H1 (cell line): ENCODE measurements around the gene PRELID2. TPM values are rescaled to one million over a fixed set of nuclear protein-coding genes. Genes with fewer than 3 reads are reported as not detected.

ENCODE experiments used
- CEBPB ChIP-seq: IDR thresholded peaks from 2 replicates; pipeline ENCODE4 v1.6.1; 2012; ENCODE audit warnings: low read depth, low read length
- CHD2 ChIP-seq: IDR thresholded peaks from 2 replicates; pipeline ENCODE4 v1.6.1; 2012; ENCODE audit warnings: low read length, improper control_type of control experiment
- CTCF ChIP-seq, 3 experiments: IDR thresholded peaks; 1 replicate in 2 of 3; 2 replicates in 1 of 3; pipeline versions ENCODE4 v1.5.1 to v1.6.1; 2011; ENCODE audit warnings: low read length in 3 of 3, mild to moderate bottlenecking in 3 of 3, inconsistent platforms in 2 of 3, low read depth in 1 of 3, moderate library complexity in 1 of 3; ENCODE audit not compliant: insufficient read depth in 1 of 3; ENCODE audit errors: control extremely low read depth in 1 of 3
- JUND ChIP-seq: IDR thresholded peaks from 2 replicates; pipeline ENCODE4 v1.6.1; 2011; ENCODE audit warnings: mild to moderate bottlenecking, improper control_type of control experiment, low read length
- RAD21 ChIP-seq, 2 experiments: IDR thresholded peaks in 1 of 2; conservative IDR thresholded peaks in 1 of 2; 2 replicates each; pipeline ENCODE4 v1.6.1; 2011; ENCODE audit warnings: low read depth in 2 of 2, low read length in 2 of 2, improper control_type of control experiment in 1 of 2, inconsistent platforms in 1 of 2, mild to moderate bottlenecking in 1 of 2, moderate library complexity in 1 of 2
- polyA plus RNA-seq, 7 experiments: library from polyadenylated mRNA; depleted of rRNA in 3 of 7; stranded (reverse) in 5 of 7; unstranded in 2 of 7; fragments of >200 nt in 5 of 7; fragments of 200-250 nt in 2 of 7; gene quantifications; 1 replicate in 5 of 7; 2 replicates in 1 of 7; 4 replicates in 1 of 7; pipeline versions ENCODE4 v1.2.1 to v1.2.3, GENCODE V29; 2011 to 2013; ENCODE audit warnings: missing spikeins in 2 of 7, mixed read lengths in 2 of 7
- total RNA-seq: library from RNA; stranded (reverse); fragmentation: NEBNext Ultra II Directional; extraction: Animal tissue kit (Norgen Biotek cat#: 25700); gene quantifications from 2 replicates; pipeline ENCODE4 v1.2.1, GENCODE V29; 2021

The PRELID2 gene
- total and polyA plus RNA-seq, 2 of the 8 experiments (the other 6 are each of a cell fraction or from before 2014, with no cell fraction given), result 2.2 to 7.8 TPM

- no peak for TF ChIP-seq CTCF (IDR thresholded peaks at IDR 0.05; ENCODE audit: control extremely low read depth in 1 of 3, insufficient read depth in 1 of 3, low read depth in 1 of 3, low read length in 3 of 3)
- TF ChIP-seq CEBPB, result no peak
- TF ChIP-seq JUND, result no peak
- TF ChIP-seq CHD2, result no peak
- no peak for TF ChIP-seq RAD21 (IDR thresholded peaks at IDR 0.05 in 1 of 2, conservative IDR thresholded peaks at IDR 0.05 in 1 of 2; ENCODE audit: low read depth in 2 of 2, low read length in 2 of 2)
- TF ChIP-seq, all 59 proteins: peak for 0
Measured at GRCh38 chr5:145803112-145804004, 31.8 kb downstream of the PRELID2 start (continued).
